ENCODE measurements around the gene MACROD2.

Gene MACROD2

GRCh38 chr20:16036331-16036730 lies 2041.0 kb downstream of the MACROD2 start:
- Histone ChIP-seq H3K4me1 (ENCODE audit: control insufficient read depth, insufficient read depth, low read length) (no peaks in the 10 kb centered on the region), H3K36me3 (ENCODE audit: control insufficient read depth, insufficient read depth, low read length) (no peaks in the 10 kb centered on the region), H3K9ac (ENCODE audit: low read depth, low read length) (no peak overlapping the region), H3K27me3 (ENCODE audit: control insufficient read depth, insufficient read depth, low read length) (no peaks in the 10 kb centered on the region), H3K9me3 (ENCODE audit: control insufficient read depth, insufficient read depth, low read length) (no peaks in the 10 kb centered on the region), H3K4me3 (ENCODE audit: low read depth, low read length) (no peak overlapping the region)

DNA sequence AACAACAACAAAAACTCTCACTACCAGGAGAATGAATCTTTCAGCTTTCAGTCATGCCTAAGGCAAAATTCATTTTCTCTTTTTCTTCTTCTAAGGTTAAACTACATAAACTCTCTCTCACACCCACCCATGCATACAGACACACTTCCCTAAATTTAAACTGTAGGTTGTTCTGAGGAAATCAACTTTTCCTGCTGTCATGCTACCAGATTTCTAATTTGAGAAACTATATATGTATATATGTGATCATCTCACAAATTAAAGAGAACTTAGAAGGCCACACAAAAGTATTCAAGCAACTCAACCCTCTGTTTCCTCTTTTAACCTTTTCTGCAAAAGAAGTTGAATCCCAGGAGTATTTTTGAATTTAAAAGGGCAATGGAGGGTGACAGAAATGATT lies 2045.4 kb downstream of the MACROD2 start:
- H3K36me3 ChIP-seq (ENCODE audit: control insufficient read depth, insufficient read depth, low read length) = no peaks in the 10 kb centered on the region
- no peak overlapping the region for H3K4me3 ChIP-seq (ENCODE audit: low read depth, low read length)
- H3K9me3 ChIP-seq (ENCODE audit: control insufficient read depth, insufficient read depth, low read length) = no peaks in the 10 kb centered on the region
- H3K4me1 ChIP-seq (ENCODE audit: control insufficient read depth, insufficient read depth, low read length) = no peaks in the 10 kb centered on the region
- H3K27me3 ChIP-seq (ENCODE audit: control insufficient read depth, insufficient read depth, low read length) = no peaks in the 10 kb centered on the region
- H3K9ac ChIP-seq (ENCODE audit: low read depth, low read length) = no peak overlapping the region

GRCh38 chr20:16042731-16043130 lies 2047.4 kb downstream of the MACROD2 start:
- no peak overlapping the region for H3K9ac ChIP-seq (ENCODE audit: low read depth, low read length)
- no peaks in the 10 kb centered on the region for H3K9me3 ChIP-seq (ENCODE audit: control insufficient read depth, insufficient read depth, low read length)
- no peak overlapping the region for H3K4me3 ChIP-seq (ENCODE audit: low read depth, low read length)
- no peaks in the 10 kb centered on the region for H3K27me3 ChIP-seq (ENCODE audit: control insufficient read depth, insufficient read depth, low read length)
- no peaks in the 10 kb centered on the region for H3K4me1 ChIP-seq (ENCODE audit: control insufficient read depth, insufficient read depth, low read length)
- no peaks in the 10 kb centered on the region for H3K36me3 ChIP-seq (ENCODE audit: control insufficient read depth, insufficient read depth, low read length)

GRCh38 chr20:16043931-16044330 lies 2048.6 kb downstream of the MACROD2 start:
- Histone ChIP-seq H3K9ac (ENCODE audit: low read depth, low read length) (no peak overlapping the region), H3K9me3 (ENCODE audit: control insufficient read depth, insufficient read depth, low read length) (no peaks in the 10 kb centered on the region), H3K27me3 (ENCODE audit: control insufficient read depth, insufficient read depth, low read length) (no peaks in the 10 kb centered on the region), H3K4me1 (ENCODE audit: control insufficient read depth, insufficient read depth, low read length) (no peaks in the 10 kb centered on the region), H3K4me3 (ENCODE audit: low read depth, low read length) (no peak overlapping the region), H3K36me3 (ENCODE audit: control insufficient read depth, insufficient read depth, low read length) (no peaks in the 10 kb centered on the region)

- H3K9me3 ChIP-seq (ENCODE audit: control insufficient read depth, insufficient read depth, low read length) = no peaks in the 10 kb centered on the region
- H3K27me3 ChIP-seq (ENCODE audit: control insufficient read depth, insufficient read depth, low read length) = no peaks in the 10 kb centered on the region
- peaks cover 4% of the 10 kb centered on the region for H3K4me1 ChIP-seq (ENCODE audit: control insufficient read depth, insufficient read depth, low read length)
- H3K9ac ChIP-seq (ENCODE audit: low read depth, low read length) = no peak overlapping the region
- H3K4me3 ChIP-seq (ENCODE audit: low read depth, low read length) = no peak overlapping the region
- H3K36me3 ChIP-seq (ENCODE audit: control insufficient read depth, insufficient read depth, low read length) = no peaks in the 10 kb centered on the region
These were observed 2053.6 kb downstream of the MACROD2 start for GRCh38 chr20:16048876-16049275.

- no peaks in the 10 kb centered on the region for H3K27me3 ChIP-seq (ENCODE audit: control insufficient read depth, insufficient read depth, low read length)
- peaks cover 4% of the 10 kb centered on the region for H3K4me1 ChIP-seq (ENCODE audit: control insufficient read depth, insufficient read depth, low read length)
- no peak overlapping the region for H3K9ac ChIP-seq (ENCODE audit: low read depth, low read length)
- no peaks in the 10 kb centered on the region for H3K9me3 ChIP-seq (ENCODE audit: control insufficient read depth, insufficient read depth, low read length)
- H3K36me3 ChIP-seq (ENCODE audit: control insufficient read depth, insufficient read depth, low read length) = no peaks in the 10 kb centered on the region
- H3K4me3 ChIP-seq (ENCODE audit: low read depth, low read length) = no peak overlapping the region
These were observed 2054.3 kb downstream of the MACROD2 start for GRCh38 chr20:16049529-16050093.

DNA sequence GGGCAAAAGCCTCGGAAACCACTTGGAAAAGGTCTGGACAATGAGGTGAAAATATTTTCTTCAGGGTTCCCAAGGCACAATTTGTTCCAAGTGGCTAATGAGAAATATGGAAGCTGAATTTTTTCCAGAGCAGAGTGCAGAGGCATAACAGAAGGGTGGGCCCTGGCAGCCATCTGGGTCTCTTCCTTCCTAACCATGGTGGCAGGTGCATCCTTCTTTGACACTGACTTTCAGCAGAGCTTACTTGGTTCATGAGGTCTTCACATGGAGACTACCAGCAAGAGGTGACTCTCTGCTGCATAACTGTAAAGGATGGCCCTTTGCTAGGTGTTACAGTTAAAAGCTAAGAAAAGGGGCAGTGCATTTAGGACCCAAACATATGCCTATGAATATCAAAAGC lies 2055.1 kb downstream of the MACROD2 start:
- H3K36me3 ChIP-seq (ENCODE audit: control insufficient read depth, insufficient read depth, low read length) = no peaks in the 10 kb centered on the region
- H3K9ac ChIP-seq (ENCODE audit: low read depth, low read length) = no peak overlapping the region
- H3K9me3 ChIP-seq (ENCODE audit: control insufficient read depth, insufficient read depth, low read length) = no peaks in the 10 kb centered on the region
- H3K4me3 ChIP-seq (ENCODE audit: low read depth, low read length) = no peak overlapping the region
- no peaks in the 10 kb centered on the region for H3K27me3 ChIP-seq (ENCODE audit: control insufficient read depth, insufficient read depth, low read length)
- peaks cover 4% of the 10 kb centered on the region for H3K4me1 ChIP-seq (ENCODE audit: control insufficient read depth, insufficient read depth, low read length)

DNA sequence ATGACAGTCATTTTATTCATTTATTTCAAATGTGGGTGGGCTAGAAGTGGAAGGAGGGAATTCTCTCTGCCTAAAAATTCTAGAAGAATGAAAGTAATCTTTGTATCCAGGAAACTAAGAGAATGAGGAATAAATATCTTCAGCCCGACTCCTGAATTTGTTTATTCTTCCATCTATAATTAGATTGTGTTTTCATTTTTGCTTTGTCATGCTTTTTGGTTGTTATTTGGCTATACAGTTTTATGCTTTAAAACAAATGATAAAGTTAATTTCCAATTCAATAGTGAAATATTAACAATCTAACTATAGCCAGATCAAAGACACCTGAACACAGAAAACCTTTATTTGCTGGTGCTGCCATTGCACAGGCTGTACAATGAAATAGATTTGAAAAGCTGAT lies 2056.7 kb downstream of the MACROD2 start:
- Histone ChIP-seq H3K27me3 (ENCODE audit: control insufficient read depth, insufficient read depth, low read length) (no peaks in the 10 kb centered on the region), H3K9me3 (ENCODE audit: control insufficient read depth, insufficient read depth, low read length) (no peaks in the 10 kb centered on the region), H3K36me3 (ENCODE audit: control insufficient read depth, insufficient read depth, low read length) (no peaks in the 10 kb centered on the region), H3K9ac (ENCODE audit: low read depth, low read length) (no peak overlapping the region), H3K4me3 (ENCODE audit: low read depth, low read length) (no peak overlapping the region), H3K4me1 (ENCODE audit: control insufficient read depth, insufficient read depth, low read length) (peaks cover 4% of the 10 kb centered on the region)

GRCh38 chr20:16052456-16052855 lies 2057.1 kb downstream of the MACROD2 start:
- Histone ChIP-seq H3K9me3 (ENCODE audit: control insufficient read depth, insufficient read depth, low read length) (no peaks in the 10 kb centered on the region), H3K4me3 (ENCODE audit: low read depth, low read length) (no peak overlapping the region), H3K36me3 (ENCODE audit: control insufficient read depth, insufficient read depth, low read length) (no peaks in the 10 kb centered on the region), H3K9ac (ENCODE audit: low read depth, low read length) (no peak overlapping the region), H3K4me1 (ENCODE audit: control insufficient read depth, insufficient read depth, low read length) (peaks cover 4% of the 10 kb centered on the region), H3K27me3 (ENCODE audit: control insufficient read depth, insufficient read depth, low read length) (no peaks in the 10 kb centered on the region)

GRCh38 chr20:16054985-16055384 lies 2059.7 kb downstream of the MACROD2 start:
- peaks cover 3% of the 10 kb centered on the region for H3K4me1 ChIP-seq (ENCODE audit: control insufficient read depth, insufficient read depth, low read length)

GRCh38 chr20:16057651-16058050 lies 2062.3 kb downstream of the MACROD2 start:
- H3K36me3 ChIP-seq (ENCODE audit: control insufficient read depth, insufficient read depth, low read length) = no peaks in the 10 kb centered on the region
- H3K4me3 ChIP-seq (ENCODE audit: low read depth, low read length) = no peak overlapping the region
- H3K27me3 ChIP-seq (ENCODE audit: control insufficient read depth, insufficient read depth, low read length) = no peaks in the 10 kb centered on the region
- H3K9ac ChIP-seq (ENCODE audit: low read depth, low read length) = no peak overlapping the region
- no peaks in the 10 kb centered on the region for H3K4me1 ChIP-seq (ENCODE audit: control insufficient read depth, insufficient read depth, low read length)
- H3K9me3 ChIP-seq (ENCODE audit: control insufficient read depth, insufficient read depth, low read length) = no peaks in the 10 kb centered on the region

More at GRCh38 chr20:16054985-16055384, 2059.7 kb downstream of the MACROD2 start:
- Histone ChIP-seq H3K36me3 (ENCODE audit: control insufficient read depth, insufficient read depth, low read length) (no peaks in the 10 kb centered on the region), H3K9ac (ENCODE audit: low read depth, low read length) (no peak overlapping the region), H3K4me3 (ENCODE audit: low read depth, low read length) (no peak overlapping the region), H3K9me3 (ENCODE audit: control insufficient read depth, insufficient read depth, low read length) (no peaks in the 10 kb centered on the region), H3K27me3 (ENCODE audit: control insufficient read depth, insufficient read depth, low read length) (no peaks in the 10 kb centered on the region)

DNA sequence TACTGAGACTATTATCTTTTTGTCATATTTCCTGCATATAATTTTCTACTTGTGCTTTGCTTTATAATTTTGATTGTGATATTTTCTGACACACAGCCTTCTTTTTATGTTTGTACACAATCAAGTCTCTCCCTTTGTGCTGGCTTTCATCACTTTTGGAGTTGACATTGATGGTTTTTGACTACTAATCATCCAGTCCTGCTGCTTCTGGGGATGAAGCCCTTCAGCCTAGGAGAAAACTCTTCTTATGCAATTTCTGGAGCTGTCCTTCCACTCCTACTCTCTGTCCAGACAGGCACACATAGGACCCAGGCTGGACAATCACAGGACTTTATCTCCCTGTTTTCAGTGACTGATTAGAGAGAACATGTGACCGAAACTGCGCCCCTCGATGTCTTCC lies 2063.0 kb downstream of the MACROD2 start:
- no peaks in the 10 kb centered on the region for H3K4me1 ChIP-seq (ENCODE audit: control insufficient read depth, insufficient read depth, low read length)
- H3K36me3 ChIP-seq (ENCODE audit: control insufficient read depth, insufficient read depth, low read length) = no peaks in the 10 kb centered on the region
- no peak overlapping the region for H3K4me3 ChIP-seq (ENCODE audit: low read depth, low read length)
- H3K27me3 ChIP-seq (ENCODE audit: control insufficient read depth, insufficient read depth, low read length) = no peaks in the 10 kb centered on the region
- no peak overlapping the region for H3K9ac ChIP-seq (ENCODE audit: low read depth, low read length)
- no peaks in the 10 kb centered on the region for H3K9me3 ChIP-seq (ENCODE audit: control insufficient read depth, insufficient read depth, low read length)

Data from iPS-15b (cell line).